K562 (cell line): ENCODE data around the gene RFNG. TPM values are rescaled to one million over a fixed set of nuclear protein-coding genes. Genes with fewer than 3 reads are reported as not detected.

Source experiments
- ATAC-seq: fragments of 200-7000 bp; cut with Tn5 transposase; 3 replicates; pipeline ENCODE4 v1.9.1; 2020; ENCODE audit warnings: moderate library complexity
- BruUV-seq: library from RNA; stranded (reverse); fragments of 400-500 nt; replicated peaks from 2 replicates; lab custom pipeline; 2021; lab: Mats Ljungman, UMichigan
- CTCF ChIA-PET: fragments of 300-600 bp; formaldehyde crosslinking; extraction: SDS; loops from one replicate; lab custom pipeline; 2021; ENCODE audit warnings: low intra/inter-chr PET ratio; lab: Yijun Ruan, JAX
- POLR2A ChIA-PET: fragments of 300-600, 350-650 bp; sonication (Branson Sonifier 250); formaldehyde crosslinking; extraction: SDS; loops from one replicate; lab custom pipeline; 2021; ENCODE audit warnings: antibody characterized with exemption, inconsistent platforms; lab: Yijun Ruan, JAX
- DNase-seq, 4 experiments: peaks; one replicate each; pipeline versions ENCODE4 v3.0.0 to v3.0.0-alpha.2; 2011 to 2018; ENCODE audit warnings: low spot score in 3 of 4, mixed read lengths in 3 of 4; ENCODE audit errors: extremely low read depth in 1 of 4
- FAIRE-seq: peaks from 2 replicates; lab custom pipeline; 2011; peaks lifted over from hg19 to GRCh38; lab: Jason Lieb, UNC
- H2AFZ ChIP-seq: 2 replicates; pipeline ENCODE4 v1.6.0; 2011; ENCODE audit warnings: low read depth, low read length, control low read depth, inconsistent platforms
- H3K27ac ChIP-seq: fragments of 200-600 bp; 3 replicates; pipeline ENCODE4 v1.8.0; 2011; ENCODE audit warnings: low read depth, mild to moderate bottlenecking, control low read depth, inconsistent platforms, low read length, moderate library complexity, mixed read lengths; ENCODE audit errors: extremely low read depth
- H3K27me3 ChIP-seq, 2 experiments: fragments of 300-600 bp in 1 of 2; 2 replicates in 1 of 2; 3 replicates in 1 of 2; pipeline versions ENCODE4 v1.6.0 to v1.8.0; 2011; ENCODE audit warnings: inconsistent platforms in 2 of 2, low read length in 2 of 2, mild to moderate bottlenecking in 1 of 2, mixed read lengths in 1 of 2, moderate library complexity in 1 of 2; ENCODE audit not compliant: control insufficient read depth in 2 of 2, insufficient read depth in 2 of 2
- H3K36me3 ChIP-seq: fragments of 300-600 bp; 3 replicates; pipeline ENCODE4 v1.8.0; 2011; ENCODE audit warnings: mild to moderate bottlenecking, low read length, inconsistent platforms; ENCODE audit not compliant: control insufficient read depth, insufficient read depth
- H3K4me1 ChIP-seq, 2 experiments: fragments of 200-600 bp in 1 of 2; replicated peaks in 1 of 2; 2 replicates in 1 of 2; 3 replicates in 1 of 2; pipeline versions ENCODE4 v1.5.1 to v1.8.0; 2011; ENCODE audit warnings: inconsistent platforms in 2 of 2, low read length in 2 of 2, mild to moderate bottlenecking in 1 of 2, mixed read lengths in 1 of 2, moderate library complexity in 1 of 2; ENCODE audit not compliant: control insufficient read depth in 2 of 2, insufficient read depth in 2 of 2
- H3K4me2 ChIP-seq: 2 replicates; pipeline ENCODE4 v1.6.1; 2011; ENCODE audit warnings: low read length, control low read depth, inconsistent platforms, mixed read lengths; ENCODE audit not compliant: insufficient read depth
- H3K4me3 ChIP-seq: fragments of 200-600 bp; sonication (generic), shearing (Covaris generic); 2 replicates; pipeline ENCODE4 v1.5.1; 2016; ENCODE audit warnings: control low read depth, inconsistent platforms
- H3K79me2 ChIP-seq: fragments of 200-600 bp; 3 replicates; pipeline ENCODE4 v1.8.0; 2011; ENCODE audit warnings: low read length, inconsistent platforms; ENCODE audit not compliant: control insufficient read depth, insufficient read depth
- H3K9ac ChIP-seq, 2 experiments: 2 replicates each; pipeline versions ENCODE4 v1.6.0 to v1.6.1; 2011; ENCODE audit warnings: low read depth in 2 of 2, low read length in 2 of 2, control low read depth in 1 of 2, inconsistent platforms in 1 of 2, mild to moderate bottlenecking in 1 of 2, mixed read lengths in 1 of 2; ENCODE audit not compliant: insufficient read depth in 1 of 2
- H3K9me1 ChIP-seq: one replicate; pipeline ENCODE4 v1.6.0; 2011; ENCODE audit warnings: inconsistent platforms, mild to moderate bottlenecking, low read length, moderate library complexity; ENCODE audit not compliant: control insufficient read depth, insufficient read depth
- H3K9me3 ChIP-seq: replicated peaks from 2 replicates; pipeline ENCODE4 v1.5.1; 2011; ENCODE audit warnings: low read depth, low read length, inconsistent platforms; ENCODE audit not compliant: control insufficient read depth, insufficient read depth
- H4K20me1 ChIP-seq: replicated peaks from 2 replicates; pipeline ENCODE4 v1.6.1; 2011; ENCODE audit warnings: low read length, inconsistent platforms, mixed read lengths; ENCODE audit not compliant: control insufficient read depth, insufficient read depth
- AFF4 ChIP-seq: sonication (generic); formaldehyde crosslinking; IDR thresholded peaks from 2 replicates; pipeline ENCODE4 v1.8.0; 2023; ENCODE audit warnings: mild to moderate bottlenecking, missing genetic modification reagents
- ATF6 ChIP-seq: sonication (generic); formaldehyde crosslinking; IDR thresholded peaks from 2 replicates; pipeline ENCODE4 v1.4.0; 2020; ENCODE audit warnings: mild to moderate bottlenecking, missing genetic modification reagents
- CREB1 ChIP-seq, 2 experiments: sonication (generic) in 1 of 2; formaldehyde crosslinking in 1 of 2; IDR thresholded peaks; 2 replicates each; pipeline versions ENCODE4 v1.6.1 to v1.8.0; 2012 to 2022; ENCODE audit warnings: inconsistent platforms in 1 of 2, mild to moderate bottlenecking in 1 of 2, missing genetic modification reagents in 1 of 2, moderate library complexity in 1 of 2
- FIP1L1 ChIP-seq: fragments of 200-400 bp; formaldehyde crosslinking; IDR thresholded peaks from 2 replicates; pipeline ENCODE4 v1.6.1; 2018; ENCODE audit warnings: mild to moderate bottlenecking, low read depth, low read length; ENCODE audit not compliant: poor library complexity, severe bottlenecking
- HDAC1 ChIP-seq, 2 experiments: fragments of 450-650 bp; IDR thresholded peaks; 2 replicates each; pipeline ENCODE4 v1.6.1; 2016 to 2017; ENCODE audit warnings: inconsistent platforms in 1 of 2, mild to moderate bottlenecking in 1 of 2, moderate library complexity in 1 of 2
- KLF1 ChIP-seq: fragments of 450-650 bp; IDR thresholded peaks from 2 replicates; pipeline ENCODE4 v1.6.1; 2016; ENCODE audit warnings: missing genetic modification characterization, missing compliant biosample characterization
- MAZ ChIP-seq, 2 experiments: fragments of 450-650 bp in 1 of 2; sonication (generic) in 1 of 2; formaldehyde crosslinking; IDR thresholded peaks in 1 of 2; conservative IDR thresholded peaks in 1 of 2; 2 replicates each; pipeline versions ENCODE4 v1.4.0 to v1.5.0; 2020; ENCODE audit warnings: mild to moderate bottlenecking in 1 of 2, missing genetic modification reagents in 1 of 2
- NR2F6 ChIP-seq: fragments of 450-650 bp; formaldehyde crosslinking; IDR thresholded peaks from 2 replicates; pipeline ENCODE4 v1.4.0; 2020; ENCODE audit warnings: mild to moderate bottlenecking
- RBM39 ChIP-seq: fragments of 200-400 bp; formaldehyde crosslinking; optimal IDR thresholded peaks from 2 replicates; pipeline ENCODE3; 2018; ENCODE audit warnings: low read depth, low read length
- TAF1 ChIP-seq: IDR thresholded peaks from 2 replicates; pipeline ENCODE4 v1.6.1; 2011; ENCODE audit warnings: mild to moderate bottlenecking, low read length, moderate library complexity; ENCODE audit not compliant: insufficient read depth, control insufficient read depth, severe bottlenecking; ENCODE audit errors: extremely low read depth
- ZBTB7A ChIP-seq: IDR thresholded peaks from 2 replicates; pipeline ENCODE4 v1.6.1; 2011; ENCODE audit warnings: low read depth, mild to moderate bottlenecking, low read length, moderate library complexity, borderline replicate concordance; ENCODE audit not compliant: control insufficient read depth
- ZFP36 ChIP-seq: fragments of 150-350 bp; IDR thresholded peaks from 2 replicates; pipeline ENCODE4 v1.6.1; 2018; ENCODE audit warnings: low read length, low read depth; ENCODE audit not compliant: partially characterized antibody
- WGBS: fragments of 100-300 bp; shearing (Covaris generic); methylation state at CpG from one replicate; pipeline ENCODE4 v1.1.6; 2016; ENCODE audit warnings: low coverage, mixed read lengths; ENCODE audit not compliant: insufficient coverage; ENCODE audit errors: missing lambda C conversion rate; 5-methylcytosine and 5-hydroxymethylcytosine counted together
- in situ Hi-C: fragments of 300-500 bp; cut with MboI; formaldehyde crosslinking; loops from 4 replicates; pipeline ENCODE4 v1.15.0; 2018; ENCODE audit warnings: inconsistent platforms, mixed read lengths
- intact Hi-C: fragments of 100-400 bp; cut with micrococcal nuclease; formaldehyde crosslinking; loops from 2 replicates; pipeline ENCODE4 v1.14.2; 2022
- polyA plus RNA-seq, 8 experiments: library from polyadenylated mRNA; depleted of rRNA in 4 of 8; stranded (reverse) in 5 of 8; unstranded in 3 of 8; fragments of >200 nt; fragmentation: Nextera tagmentation in 2 of 8; fragmentation: Illumina TruSeq in 1 of 8; extraction: Ambion mirVana in 2 of 8; extraction: Trizol in 1 of 8; gene quantifications; 2 replicates each; pipeline versions ENCODE4 v1.2.1 to v1.2.3, GENCODE V29; 2011 to 2014; ENCODE audit warnings: inconsistent platforms in 1 of 8, missing spikeins in 1 of 8
- total RNA-seq, 7 experiments: library from RNA; depleted of rRNA in 6 of 7; stranded (reverse); fragments of >200 nt in 6 of 7; fragmentation: Illumina TruSeq in 2 of 7; extraction: Trizol in 2 of 7; gene quantifications; 2 replicates each; pipeline versions ENCODE4 v1.2.1 to v1.2.3, GENCODE V29; 2011 to 2021; ENCODE audit warnings: low replicate concordance in 1 of 7

Gene RFNG
- total and polyA plus RNA-seq, 9 of the 15 experiments (the other 6 are each of a cell fraction or from before 2014, with no cell fraction given): 0.32 to 32.8 (median 9.5) TPM

GRCh38 chr17:82022310-82022980 lies 29.2 kb downstream of the RFNG start, which contains the start of gene CENPX (continued):
- TF ChIP-seq MAZ (CRISPR knock-in tag; conservative IDR thresholded peaks at IDR 0.05 in 1 of 2, IDR thresholded peaks at IDR 0.05 in 1 of 2) (peak in 1 of 2 experiments; percentile 72; a peak in 2 of 4 replicates), KLF1 (tag) (0 out of 2 replicates have a peak, but pooled peaks have one; percentile 38)

- ATAC-seq: peak; percentile 1; the same call in 1 of the 3 replicates
- Histone ChIP-seq H3K79me2 (peaks cover 36% of the 10 kb centered on the region), H3K9ac (peak overlapping the region; percentile 75 to 95), H3K4me3 (peak overlapping the region; percentile 91), H3K36me3 (peaks cover 30% of the 10 kb centered on the region; the same call in 1 of the 3 replicates), H3K4me2 (peak overlapping the region; percentile 84), H4K20me1 (peaks cover 17% of the 10 kb centered on the region), H3K4me1 (peaks cover 14 to 91% of the 10 kb centered on the region in 2 experiments), H3K27ac (peak overlapping the region; percentile 77), H2AFZ (no peak overlapping the region), H3K27me3 (no peaks in the 10 kb centered on the region), H3K9me1 (no peaks in the 10 kb centered on the region), H3K9me3 (no peaks in the 10 kb centered on the region)
- CTCF ChIA-PET: interaction anchor here (6.6 kb wide), 1 partner anchor 62 kb away, joined by 103 read pairs; the partner anchor contains the start of gene NOTUM
- POLR2A ChIA-PET: interaction anchor here (0.6 to 5.0 kb wide), 5 partner anchors 9 to 130 kb away, joined by 3 to 51 read pairs (median 4); partner anchors contain the start of genes ALYREF, ANAPC11, DCXR and PCYT2
- DNase-seq: peak in 2 of 4 experiments; percentile 60 to 79
- in situ Hi-C loops (no loop called here), intact Hi-C loops (loop anchor here (1.0 to 5.0 kb wide), 3 partner anchors 45 to 161 kb away; partner anchors contain the start of genes ASPSCR1 and P4HB)
- under 1% methylated on average over 10 of the region's 10 CpGs for WGBS
- no TSS peak for BruUV-seq
- FAIRE-seq: peak; percentile 90
- no peak; the same call in 1 of the 2 replicates for TF ChIP-seq AFF4 (CRISPR knock-in tag)
- TF ChIP-seq CREB1 (IDR thresholded peaks at IDR 0.05): no peak
- 0 out of 2 replicates have a peak, but pooled peaks have one; percentile 37 for TF ChIP-seq CREB1 (CRISPR knock-in tag; IDR thresholded peaks at IDR 0.05)
- peak; percentile 77; the same call in 1 of the 2 replicates for TF ChIP-seq ZBTB7A
- peak; percentile 34 for TF ChIP-seq TAF1
- TF ChIP-seq RBM39: peak; percentile 38
- no peak for TF ChIP-seq FIP1L1
- TF ChIP-seq HDAC1 (IDR thresholded peaks at IDR 0.05): peak in 1 of 2 experiments; percentile 15; a peak in 1 of 4 replicates
- TF ChIP-seq ATF6 (CRISPR knock-in tag): 0 out of 2 replicates have a peak, but pooled peaks have one; percentile 17
- no peak for TF ChIP-seq ZFP36
- no peak for TF ChIP-seq NR2F6 (CRISPR knock-in tag)
These were observed 29.7 kb downstream of the RFNG start for GRCh38 chr17:82021900-82022309.
